GM12873 (cell line): ENCODE measurements around the gene DCAF6.

Experiments used
- CTCF ChIP-seq: IDR thresholded peaks from 2 replicates; pipeline ENCODE4 v1.5.1; 2012; ENCODE audit warnings: low read depth, mild to moderate bottlenecking, moderate library complexity, low read length, control low read depth; ENCODE audit not compliant: insufficient read depth; ENCODE audit errors: missing control alignments

The DCAF6 gene

GRCh38 chr1:168091063-168091462 lies 154.6 kb downstream of the DCAF6 start:
- no peak for TF ChIP-seq CTCF

- TF ChIP-seq CTCF = no peak
Observed at GRCh38 chr1:168091720-168092550, 155.5 kb downstream of the DCAF6 start.

- peak; percentile 33 for TF ChIP-seq CTCF
Observed at GRCh38 chr1:168092566-168093355, 156.3 kb downstream of the DCAF6 start.

- TF ChIP-seq CTCF = no peak
Observed at GRCh38 chr1:168093616-168094015, 157.1 kb downstream of the DCAF6 start.

GRCh38 chr1:168095476-168095875 lies 159.0 kb downstream of the DCAF6 start:
- TF ChIP-seq CTCF = no peak

- TF ChIP-seq CTCF = no peak
Observed at GRCh38 chr1:168096296-168097165, 160.0 kb downstream of the DCAF6 start.
